Endothelial cell (in vitro differentiated cells): ENCODE measurements around the gene PLA2G4F. TPM values are rescaled to one million over a fixed set of nuclear protein-coding genes. Genes with fewer than 3 reads are reported as not detected.

ENCODE experiments used
- DNase-seq: peaks from one replicate; pipeline ENCODE4 v3.0.0; 2021; ENCODE audit warnings: low spot score
- H3K27ac Mint-ChIP-seq: one replicate; pipeline ENCODE4 v1.8.0; 2021; ENCODE audit warnings: mixed read lengths, inconsistent platforms; ENCODE audit not compliant: unreplicated experiment
- H3K27me3 Mint-ChIP-seq: one replicate; pipeline ENCODE4 v1.8.0; 2021; ENCODE audit warnings: mild to moderate bottlenecking, moderate library complexity, mixed read lengths, inconsistent platforms; ENCODE audit not compliant: unreplicated experiment
- H3K36me3 Mint-ChIP-seq: one replicate; pipeline ENCODE4 v1.8.0; 2021; ENCODE audit warnings: mild to moderate bottlenecking, low read depth, mixed read lengths, inconsistent platforms; ENCODE audit not compliant: unreplicated experiment
- H3K4me1 Mint-ChIP-seq: one replicate; pipeline ENCODE4 v1.8.0; 2021; ENCODE audit warnings: mild to moderate bottlenecking, mixed read lengths, inconsistent platforms; ENCODE audit not compliant: unreplicated experiment
- H3K4me3 Mint-ChIP-seq: one replicate; pipeline ENCODE4 v1.8.0; 2021; ENCODE audit warnings: mild to moderate bottlenecking, mixed read lengths, inconsistent platforms; ENCODE audit not compliant: unreplicated experiment
- H3K9me3 Mint-ChIP-seq: one replicate; pipeline ENCODE4 v1.8.0; 2021; ENCODE audit warnings: mixed read lengths, inconsistent platforms; ENCODE audit not compliant: unreplicated experiment
- CTCF ChIP-seq: fragments of 200-600 bp; sonication (generic); IDR thresholded peaks from one replicate; pipeline ENCODE4 v1.5.0; 2021; ENCODE audit warnings: antibody characterized with exemption; ENCODE audit not compliant: unreplicated experiment
- total RNA-seq: library from RNA; stranded (reverse); fragmentation: NEBNext Ultra II Directional; extraction: Animal tissue kit (Norgen Biotek cat#: 25700); gene quantifications from one replicate; pipeline ENCODE4 v1.2.1, GENCODE V29; 2021; ENCODE audit not compliant: unreplicated experiment

The PLA2G4F gene
- total RNA-seq, 1 donor from 2014 or later = not detected

GRCh38 chr15:42143356-42143755, 13.1 kb downstream of the PLA2G4F start:
- no peaks in the 10 kb centered on the region for H3K9me3 Mint-ChIP-seq
- no peak overlapping the region for H3K4me3 Mint-ChIP-seq
- TF ChIP-seq CTCF = no peak
- DNase-seq = no peak
- no peaks in the 10 kb centered on the region for H3K4me1 Mint-ChIP-seq
- peaks cover 10% of the 10 kb centered on the region for H3K36me3 Mint-ChIP-seq
- H3K27ac Mint-ChIP-seq = no peak overlapping the region
- peaks cover 5% of the 10 kb centered on the region for H3K27me3 Mint-ChIP-seq

- H3K27ac Mint-ChIP-seq = no peak overlapping the region
- H3K4me3 Mint-ChIP-seq = no peak overlapping the region
- H3K27me3 Mint-ChIP-seq = peaks cover 5% of the 10 kb centered on the region
- DNase-seq = no peak
- peaks cover 10% of the 10 kb centered on the region for H3K36me3 Mint-ChIP-seq
- H3K4me1 Mint-ChIP-seq = peaks cover under 1% of the 10 kb centered on the region
- H3K9me3 Mint-ChIP-seq = no peaks in the 10 kb centered on the region
- no peak for TF ChIP-seq CTCF
Measured at GRCh38 chr15:42141795-42142667, 14.4 kb downstream of the PLA2G4F start.

- Mint-ChIP-seq H3K4me1 (peaks cover 9% of the 10 kb centered on the region), H3K27ac (no peak overlapping the region), H3K9me3 (no peaks in the 10 kb centered on the region), H3K27me3 (peaks cover 5% of the 10 kb centered on the region), H3K4me3 (no peak overlapping the region), H3K36me3 (peaks cover 10% of the 10 kb centered on the region)
- no peak for TF ChIP-seq CTCF
- DNase-seq = no peak
Measured at GRCh38 chr15:42141246-42141645, 15.2 kb downstream of the PLA2G4F start.

- Mint-ChIP-seq H3K4me1 (peaks cover 13% of the 10 kb centered on the region), H3K4me3 (no peak overlapping the region), H3K36me3 (peaks cover 10% of the 10 kb centered on the region), H3K27ac (peak overlapping the region; percentile 30), H3K27me3 (peaks cover 5% of the 10 kb centered on the region), H3K9me3 (no peaks in the 10 kb centered on the region)
- no peak for TF ChIP-seq CTCF
- DNase-seq = no peak
Measured at GRCh38 chr15:42140383-42141070, 15.9 kb downstream of the PLA2G4F start.

- Mint-ChIP-seq H3K27me3 (peaks cover 5% of the 10 kb centered on the region), H3K9me3 (no peaks in the 10 kb centered on the region), H3K4me3 (no peak overlapping the region), H3K27ac (no peak overlapping the region), H3K36me3 (peaks cover 10% of the 10 kb centered on the region), H3K4me1 (peaks cover 16% of the 10 kb centered on the region)
- DNase-seq = no peak
- TF ChIP-seq CTCF = no peak
Measured at GRCh38 chr15:42139596-42139995, 16.8 kb downstream of the PLA2G4F start.
